ENCODE data around the gene PPP2R3A. TPM values are rescaled to one million over a fixed set of nuclear protein-coding genes. Genes with fewer than 3 reads are reported as not detected.

The PPP2R3A gene
- total and polyA plus RNA-seq, 2 of the 13 experiments (the other 11 are each of a cell fraction or from before 2014, with no cell fraction given) = 0.07 to 0.12 TPM

DNA sequence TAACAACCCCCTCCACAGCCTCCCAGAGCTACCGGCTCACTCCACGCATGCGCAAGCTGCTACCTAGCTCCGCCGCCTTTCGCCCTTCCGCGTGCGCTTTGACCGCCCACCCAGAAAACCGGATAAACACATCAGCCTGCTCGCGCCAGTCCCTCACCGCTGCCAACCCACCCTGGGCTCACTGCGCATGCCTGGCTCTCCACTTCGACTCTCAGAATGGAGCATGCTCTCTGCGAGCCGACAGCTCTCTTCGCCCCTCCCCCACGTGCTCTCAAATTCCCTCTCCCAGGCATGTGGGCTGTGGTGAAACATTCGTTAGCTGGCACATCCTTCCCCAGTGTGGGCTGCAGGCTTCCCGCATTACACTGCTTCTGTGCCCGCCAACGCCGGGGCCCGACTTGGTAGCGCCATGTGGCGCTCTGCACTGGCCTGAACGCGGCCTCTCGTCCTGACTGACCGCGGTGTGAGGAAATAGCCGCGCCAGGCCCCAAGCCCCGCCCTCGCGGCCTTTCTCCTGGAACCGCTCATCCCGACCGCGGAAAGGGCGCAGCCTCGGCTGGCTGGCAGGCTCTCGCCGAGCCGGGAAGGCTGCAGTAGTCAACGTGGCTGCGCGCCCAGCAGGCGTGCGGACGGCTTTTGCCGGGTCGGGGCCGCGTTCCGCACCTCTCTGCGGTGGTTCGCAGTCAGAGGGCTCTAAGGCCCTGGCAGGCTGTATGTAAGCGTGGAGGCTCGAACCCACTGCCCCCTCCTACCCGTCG, 231.1 kb downstream of the PPP2R3A start (continued):
- TF ChIP-seq, protein P1, sequence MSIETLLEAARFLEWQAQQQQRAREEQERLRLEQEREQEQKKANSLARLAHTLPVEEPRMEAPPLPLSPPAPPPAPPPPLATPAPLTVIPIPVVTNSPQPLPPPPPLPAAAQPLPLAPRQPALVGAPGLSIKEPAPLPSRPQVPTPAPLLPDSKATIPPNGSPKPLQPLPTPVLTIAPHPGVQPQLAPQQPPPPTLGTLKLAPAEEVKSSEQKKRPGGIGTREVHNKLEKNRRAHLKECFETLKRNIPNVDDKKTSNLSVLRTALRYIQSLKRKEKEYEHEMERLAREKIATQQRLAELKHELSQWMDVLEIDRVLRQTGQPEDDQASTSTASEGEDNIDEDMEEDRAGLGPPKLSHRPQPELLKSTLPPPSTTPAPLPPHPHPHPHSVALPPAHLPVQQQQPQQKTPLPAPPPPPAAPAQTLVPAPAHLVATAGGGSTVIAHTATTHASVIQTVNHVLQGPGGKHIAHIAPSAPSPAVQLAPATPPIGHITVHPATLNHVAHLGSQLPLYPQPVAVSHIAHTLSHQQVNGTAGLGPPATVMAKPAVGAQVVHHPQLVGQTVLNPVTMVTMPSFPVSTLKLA (IDR thresholded peaks at IDR 0.05) = peak; percentile 96
- TF ChIP-seq, protein P2, sequence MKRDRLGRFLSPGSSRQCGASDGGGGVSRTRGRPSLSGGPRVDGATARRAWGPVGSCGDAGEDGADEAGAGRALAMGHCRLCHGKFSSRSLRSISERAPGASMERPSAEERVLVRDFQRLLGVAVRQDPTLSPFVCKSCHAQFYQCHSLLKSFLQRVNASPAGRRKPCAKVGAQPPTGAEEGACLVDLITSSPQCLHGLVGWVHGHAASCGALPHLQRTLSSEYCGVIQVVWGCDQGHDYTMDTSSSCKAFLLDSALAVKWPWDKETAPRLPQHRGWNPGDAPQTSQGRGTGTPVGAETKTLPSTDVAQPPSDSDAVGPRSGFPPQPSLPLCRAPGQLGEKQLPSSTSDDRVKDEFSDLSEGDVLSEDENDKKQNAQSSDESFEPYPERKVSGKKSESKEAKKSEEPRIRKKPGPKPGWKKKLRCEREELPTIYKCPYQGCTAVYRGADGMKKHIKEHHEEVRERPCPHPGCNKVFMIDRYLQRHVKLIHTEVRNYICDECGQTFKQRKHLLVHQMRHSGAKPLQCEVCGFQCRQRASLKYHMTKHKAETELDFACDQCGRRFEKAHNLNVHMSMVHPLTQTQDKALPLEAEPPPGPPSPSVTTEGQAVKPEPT (CRISPR knock-in tag; IDR thresholded peaks at IDR 0.05; ENCODE audit: low read depth) = peak; percentile 90; the same call in 1 of the 2 replicates
- TF ChIP-seq ZSCAN29 (CRISPR knock-in tag; conservative IDR thresholded peaks at IDR 0.05) (peak; percentile 37; the same call in 1 of the 2 replicates), KDM5B (CRISPR knock-in tag; IDR thresholded peaks at IDR 0.05; ENCODE audit: borderline replicate concordance) (peak; percentile 99), ZNF724P (CRISPR knock-in tag; IDR thresholded peaks at IDR 0.05; ENCODE audit: borderline replicate concordance) (peak; percentile 99), SMAD1 (CRISPR knock-in tag; IDR thresholded peaks at IDR 0.05; ENCODE audit: borderline replicate concordance, low read depth) (peak; percentile 96), ZBTB21 (CRISPR knock-in tag; IDR thresholded peaks at IDR 0.05) (peak; percentile 47; the same call in 1 of the 2 replicates), ZFP36L1 (CRISPR knock-in tag; IDR thresholded peaks at IDR 0.05) (peak; percentile 98), ZNF850 (CRISPR knock-in tag; conservative IDR thresholded peaks at IDR 0.05) (no peak), GATAD1 (CRISPR knock-in tag; IDR thresholded peaks at IDR 0.05) (peak; percentile 58; the same call in 1 of the 2 replicates), SP1 (IDR thresholded peaks at IDR 0.05) (no peak), SP1 (CRISPR knock-in tag; IDR thresholded peaks at IDR 0.05) (peak; percentile 59), DMAP1 (CRISPR knock-in tag; IDR thresholded peaks at IDR 0.05) (peak; percentile 99), SRSF1 (optimal IDR thresholded peaks at IDR 0.05; ENCODE audit: low read depth, low read length) (peak; percentile 39), KLF11 (CRISPR knock-in tag; IDR thresholded peaks at IDR 0.05) (0 out of 2 replicates have a peak, but pooled peaks have one; percentile 83)
- TF ChIP-seq, protein P3, sequence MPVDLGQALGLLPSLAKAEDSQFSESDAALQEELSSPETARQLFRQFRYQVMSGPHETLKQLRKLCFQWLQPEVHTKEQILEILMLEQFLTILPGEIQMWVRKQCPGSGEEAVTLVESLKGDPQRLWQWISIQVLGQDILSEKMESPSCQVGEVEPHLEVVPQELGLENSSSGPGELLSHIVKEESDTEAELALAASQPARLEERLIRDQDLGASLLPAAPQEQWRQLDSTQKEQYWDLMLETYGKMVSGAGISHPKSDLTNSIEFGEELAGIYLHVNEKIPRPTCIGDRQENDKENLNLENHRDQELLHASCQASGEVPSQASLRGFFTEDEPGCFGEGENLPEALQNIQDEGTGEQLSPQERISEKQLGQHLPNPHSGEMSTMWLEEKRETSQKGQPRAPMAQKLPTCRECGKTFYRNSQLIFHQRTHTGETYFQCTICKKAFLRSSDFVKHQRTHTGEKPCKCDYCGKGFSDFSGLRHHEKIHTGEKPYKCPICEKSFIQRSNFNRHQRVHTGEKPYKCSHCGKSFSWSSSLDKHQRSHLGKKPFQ (CRISPR knock-in tag; IDR thresholded peaks at IDR 0.05; ENCODE audit: insufficient replicate concordance) = peak; percentile 96
- TF ChIP-seq, protein P4, sequence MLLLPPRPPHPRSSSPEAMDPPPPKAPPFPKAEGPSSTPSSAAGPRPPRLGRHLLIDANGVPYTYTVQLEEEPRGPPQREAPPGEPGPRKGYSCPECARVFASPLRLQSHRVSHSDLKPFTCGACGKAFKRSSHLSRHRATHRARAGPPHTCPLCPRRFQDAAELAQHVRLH (CRISPR knock-in tag; IDR thresholded peaks at IDR 0.05; ENCODE audit: borderline replicate concordance, low read depth) = peak; percentile 93
- TF ChIP-seq, protein P5, sequence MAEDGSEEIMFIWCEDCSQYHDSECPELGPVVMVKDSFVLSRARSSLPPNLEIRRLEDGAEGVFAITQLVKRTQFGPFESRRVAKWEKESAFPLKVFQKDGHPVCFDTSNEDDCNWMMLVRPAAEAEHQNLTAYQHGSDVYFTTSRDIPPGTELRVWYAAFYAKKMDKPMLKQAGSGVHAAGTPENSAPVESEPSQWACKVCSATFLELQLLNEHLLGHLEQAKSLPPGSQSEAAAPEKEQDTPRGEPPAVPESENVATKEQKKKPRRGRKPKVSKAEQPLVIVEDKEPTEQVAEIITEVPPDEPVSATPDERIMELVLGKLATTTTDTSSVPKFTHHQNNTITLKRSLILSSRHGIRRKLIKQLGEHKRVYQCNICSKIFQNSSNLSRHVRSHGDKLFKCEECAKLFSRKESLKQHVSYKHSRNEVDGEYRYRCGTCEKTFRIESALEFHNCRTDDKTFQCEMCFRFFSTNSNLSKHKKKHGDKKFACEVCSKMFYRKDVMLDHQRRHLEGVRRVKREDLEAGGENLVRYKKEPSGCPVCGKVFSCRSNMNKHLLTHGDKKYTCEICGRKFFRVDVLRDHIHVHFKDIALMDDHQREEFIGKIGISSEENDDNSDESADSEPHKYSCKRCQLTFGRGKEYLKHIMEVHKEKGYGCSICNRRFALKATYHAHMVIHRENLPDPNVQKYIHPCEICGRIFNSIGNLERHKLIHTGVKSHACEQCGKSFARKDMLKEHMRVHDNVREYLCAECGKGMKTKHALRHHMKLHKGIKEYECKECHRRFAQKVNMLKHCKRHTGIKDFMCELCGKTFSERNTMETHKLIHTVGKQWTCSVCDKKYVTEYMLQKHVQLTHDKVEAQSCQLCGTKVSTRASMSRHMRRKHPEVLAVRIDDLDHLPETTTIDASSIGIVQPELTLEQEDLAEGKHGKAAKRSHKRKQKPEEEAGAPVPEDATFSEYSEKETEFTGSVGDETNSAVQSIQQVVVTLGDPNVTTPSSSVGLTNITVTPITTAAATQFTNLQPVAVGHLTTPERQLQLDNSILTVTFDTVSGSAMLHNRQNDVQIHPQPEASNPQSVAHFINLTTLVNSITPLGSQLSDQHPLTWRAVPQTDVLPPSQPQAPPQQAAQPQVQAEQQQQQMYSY (CRISPR knock-in tag; IDR thresholded peaks at IDR 0.05) = peak; percentile 23; the same call in 1 of the 2 replicates
- TF ChIP-seq, protein P6, sequence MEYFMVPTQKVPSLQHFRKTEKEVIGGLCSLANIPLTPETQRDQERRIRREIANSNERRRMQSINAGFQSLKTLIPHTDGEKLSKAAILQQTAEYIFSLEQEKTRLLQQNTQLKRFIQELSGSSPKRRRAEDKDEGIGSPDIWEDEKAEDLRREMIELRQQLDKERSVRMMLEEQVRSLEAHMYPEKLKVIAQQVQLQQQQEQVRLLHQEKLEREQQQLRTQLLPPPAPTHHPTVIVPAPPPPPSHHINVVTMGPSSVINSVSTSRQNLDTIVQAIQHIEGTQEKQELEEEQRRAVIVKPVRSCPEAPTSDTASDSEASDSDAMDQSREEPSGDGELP (IDR thresholded peaks at IDR 0.05; ENCODE audit: borderline replicate concordance, low read depth) = 0 out of 2 replicates have a peak, but pooled peaks have one; percentile 11

Measured in HepG2 (cell line).